OCI-LY1 (cell line): Measurements from ENCODE around the gene COL7A1.

Source experiments
- H2AFZ ChIP-seq: fragments of 200-600 bp; sonication (generic), shearing (Covaris generic); 2 replicates; pipeline ENCODE4 v1.6.0; 2014; ENCODE audit warnings: antibody characterized with exemption, mild to moderate bottlenecking, low read length
- H3F3A ChIP-seq: fragments of 200-600 bp; sonication (generic), shearing (Covaris generic); 2 replicates; pipeline ENCODE4 v1.6.0; 2014; ENCODE audit warnings: mild to moderate bottlenecking, antibody characterized with exemption, low read length, moderate library complexity; ENCODE audit not compliant: insufficient read depth
- H3K27ac ChIP-seq: fragments of 200-600 bp; sonication (generic); 2 replicates; pipeline ENCODE4 v1.5.1; 2014; ENCODE audit warnings: low read length, mixed run types, mild to moderate bottlenecking, low read depth; ENCODE audit not compliant: poor library complexity, severe bottlenecking
- H3K27me3 ChIP-seq: fragments of 200-600 bp; sonication (generic); 2 replicates; pipeline ENCODE4 v1.6.0; 2014; ENCODE audit warnings: antibody characterized with exemption, mild to moderate bottlenecking, low read length, moderate library complexity; ENCODE audit not compliant: insufficient read depth
- H3K36me3 ChIP-seq: fragments of 200-600 bp; sonication (generic); 2 replicates; pipeline ENCODE4 v1.6.1; 2014; ENCODE audit warnings: mild to moderate bottlenecking, antibody characterized with exemption, low read length, moderate library complexity, mixed read lengths; ENCODE audit not compliant: insufficient read depth
- H3K4me1 ChIP-seq: fragments of 200-600 bp; sonication (generic); 2 replicates; pipeline ENCODE4 v1.5.1; 2014; ENCODE audit warnings: mild to moderate bottlenecking, low read length, moderate library complexity; ENCODE audit not compliant: insufficient read depth, severe bottlenecking
- H3K4me2 ChIP-seq: fragments of 200-600 bp; sonication (generic), shearing (Covaris generic); 2 replicates; pipeline ENCODE4 v1.6.1; 2014; ENCODE audit warnings: low read length
- H3K4me3 ChIP-seq: fragments of 200-600 bp; sonication (generic); 2 replicates; pipeline ENCODE4 v1.5.1; 2014; ENCODE audit warnings: low read length, low read depth, mild to moderate bottlenecking, mixed read lengths; ENCODE audit not compliant: poor library complexity, severe bottlenecking
- H3K79me2 ChIP-seq: fragments of 200-600 bp; shearing (Covaris generic); 2 replicates; pipeline ENCODE4 v1.6.1; 2016; ENCODE audit warnings: mixed run types, low read length, mixed read lengths; ENCODE audit not compliant: insufficient read depth
- H3K9ac ChIP-seq: fragments of 200-600 bp; sonication (generic), shearing (Covaris generic); 2 replicates; pipeline ENCODE4 v1.6.1; 2014; ENCODE audit warnings: mild to moderate bottlenecking, low read length, mixed read lengths
- H3K9me2 ChIP-seq: fragments of 200-600 bp; sonication (generic), shearing (Covaris generic); 2 replicates; pipeline ENCODE4 v1.6.1; 2014; ENCODE audit warnings: low read depth, mild to moderate bottlenecking, low read length, mixed read lengths
- H3K9me3 ChIP-seq: fragments of 200-600 bp; shearing (Covaris generic); 2 replicates; pipeline ENCODE4 v1.6.1; 2014; ENCODE audit warnings: low read length, mixed read lengths
- H4K20me1 ChIP-seq: fragments of 200-600 bp; sonication (generic), shearing (Covaris generic); 2 replicates; pipeline ENCODE4 v1.6.0; 2016; ENCODE audit warnings: mild to moderate bottlenecking, low read length; ENCODE audit not compliant: insufficient read depth
- CTCF ChIP-seq: fragments of 200-600 bp; sonication (generic), shearing (Covaris generic); IDR thresholded peaks from 2 replicates; pipeline ENCODE4 v1.5.1; 2017; ENCODE audit warnings: mild to moderate bottlenecking, antibody characterized with exemption, low read length, moderate library complexity, mixed read lengths
- EZH2 ChIP-seq: fragments of 200-600 bp; sonication (generic), shearing (Covaris generic); IDR thresholded peaks from 2 replicates; pipeline ENCODE4 v1.8.0; 2017; ENCODE audit warnings: borderline replicate concordance, mixed run types, mild to moderate bottlenecking, antibody characterized with exemption, low read length, moderate library complexity, mixed read lengths

The COL7A1 gene

GRCh38 chr3:48625600-48625999 is 30.5 kb upstream of the COL7A1 start:
- Histone ChIP-seq H3K4me2 (no peak overlapping the region), H3K36me3 (peaks cover 51% of the 10 kb centered on the region), H4K20me1 (no peaks in the 10 kb centered on the region), H3K4me1 (peaks cover 5% of the 10 kb centered on the region), H3K79me2 (no peaks in the 10 kb centered on the region), H3K9ac (no peak overlapping the region), H3F3A (no peaks in the 10 kb centered on the region), H3K9me2 (no peaks in the 10 kb centered on the region), H3K27ac (no peak overlapping the region), H3K27me3 (no peaks in the 10 kb centered on the region), H3K9me3 (no peaks in the 10 kb centered on the region), H2AFZ (no peak overlapping the region), H3K4me3 (no peak overlapping the region)
- TF ChIP-seq EZH2, result no peak
- no peak for TF ChIP-seq CTCF

GRCh38 chr3:48624767-48625166 is 29.6 kb upstream of the COL7A1 start:
- no peaks in the 10 kb centered on the region for H3K9me3 ChIP-seq
- no peak overlapping the region for H2AFZ ChIP-seq
- no peaks in the 10 kb centered on the region for H3K27me3 ChIP-seq
- no peak overlapping the region for H3K4me3 ChIP-seq
- no peak overlapping the region for H3K9ac ChIP-seq
- H3K4me2 ChIP-seq, result no peak overlapping the region
- no peak overlapping the region for H3K27ac ChIP-seq
- TF ChIP-seq EZH2 (no peak), CTCF (no peak)
- no peaks in the 10 kb centered on the region for H3F3A ChIP-seq
- H3K9me2 ChIP-seq, result no peaks in the 10 kb centered on the region
- H3K36me3 ChIP-seq, result peaks cover 44% of the 10 kb centered on the region
- H3K79me2 ChIP-seq, result no peaks in the 10 kb centered on the region
- no peaks in the 10 kb centered on the region for H4K20me1 ChIP-seq
- H3K4me1 ChIP-seq, result peaks cover 5% of the 10 kb centered on the region

GRCh38 chr3:48623851-48624547 is 28.9 kb upstream of the COL7A1 start:
- H3K9ac ChIP-seq, result no peak overlapping the region
- no peaks in the 10 kb centered on the region for H3K79me2 ChIP-seq
- no peaks in the 10 kb centered on the region for H3K9me3 ChIP-seq
- no peaks in the 10 kb centered on the region for H3F3A ChIP-seq
- no peaks in the 10 kb centered on the region for H3K27me3 ChIP-seq
- H4K20me1 ChIP-seq, result no peaks in the 10 kb centered on the region
- no peak overlapping the region for H3K4me2 ChIP-seq
- H3K4me1 ChIP-seq, result peaks cover 5% of the 10 kb centered on the region
- peaks cover 37% of the 10 kb centered on the region for H3K36me3 ChIP-seq
- TF ChIP-seq CTCF (no peak), EZH2 (no peak)
- no peak overlapping the region for H3K4me3 ChIP-seq
- no peaks in the 10 kb centered on the region for H3K9me2 ChIP-seq
- H2AFZ ChIP-seq, result no peak overlapping the region
- H3K27ac ChIP-seq, result peak overlapping the region; percentile 39
